ENCODE measurements around the gene DBH.

- TF ChIP-seq CTCF (IDR thresholded peaks at IDR 0.05; ENCODE audit: borderline replicate concordance, extremely low read depth, low read length, poor library complexity, severe bottlenecking) (no peak), EZH2 (IDR thresholded peaks at IDR 0.05; ENCODE audit: borderline replicate concordance, low read depth, low read length, severe bottlenecking) (no peak)
Measured at GRCh38 chr9:133696071-133696472, 59.9 kb downstream of the DBH start.

All from DND-41 (cell line).